Heart left ventricle (tissue), 16 donors: Measurements from ENCODE around the gene CARHSP1. TPM values are rescaled to one million over a fixed set of nuclear protein-coding genes. Genes with fewer than 3 reads are reported as not detected.
A peak's percentile ranks its signal among the peaks of the same experiment; 100 is the strongest.
"Not testable (repeated sequence)": the region's sequence is repeated elsewhere in the genome, so short reads cannot be mapped to it uniquely, and the experiment has no call there.

Experiments used
- ATAC-seq, 4 donors: fragments of 200-7000 bp; cut with Tn5 transposase; one replicate each; pipeline ENCODE4 v1.9.1; 2020 to 2022; ENCODE audit warnings: moderate library complexity in 4 of 4, mild to moderate bottlenecking in 3 of 4, moderate number of reproducible peaks in 1 of 4
- DNase-seq, 5 donors: peaks; one replicate each; pipeline ENCODE4 v3.0.0-alpha.2; 2020
- H3K27ac ChIP-seq, 12 donors: fragments of 200-600 bp; sonication (generic) in 4 of 12; one replicate each; pipeline versions ENCODE4 v1.5.0 to v1.8.0; 2016 to 2022; ENCODE audit warnings: mild to moderate bottlenecking in 2 of 12
- H3K27me3 ChIP-seq, 9 donors: fragments of 200-600 bp; sonication (generic) in 2 of 9; one replicate each; pipeline versions ENCODE4 v1.5.1 to v1.8.0; 2016 to 2022; ENCODE audit warnings: mild to moderate bottlenecking in 3 of 9
- H3K36me3 ChIP-seq, 9 donors: fragments of 200-600 bp; sonication (generic) in 2 of 9; one replicate each; pipeline versions ENCODE4 v1.5.0 to v1.8.0; 2018 to 2022; ENCODE audit warnings: mild to moderate bottlenecking in 2 of 9
- H3K4me1 ChIP-seq, 12 donors: fragments of 200-600 bp; sonication (generic) in 4 of 12; one replicate each; pipeline versions ENCODE4 v1.5.0 to v1.8.0; 2016 to 2022; ENCODE audit warnings: mild to moderate bottlenecking in 3 of 12
- H3K4me3 ChIP-seq, 12 donors: fragments of 200-600 bp; sonication (generic) in 4 of 12; one replicate each; pipeline versions ENCODE4 v1.5.0 to v1.8.0; 2017 to 2022; ENCODE audit warnings: mild to moderate bottlenecking in 9 of 12, moderate library complexity in 4 of 12
- H3K9me3 ChIP-seq, 12 donors: fragments of 200-600 bp; sonication (generic) in 4 of 12; one replicate each; pipeline versions ENCODE4 v1.5.0 to v1.8.0; 2016 to 2022; ENCODE audit warnings: mild to moderate bottlenecking in 1 of 12
- CTCF ChIP-seq, 12 donors: fragments of 200-600 bp; sonication (generic) in 4 of 12; IDR thresholded peaks; one replicate each; pipeline versions ENCODE4 v1.5.0 to v1.8.0; 2018 to 2022; ENCODE audit warnings: antibody characterized with exemption in 12 of 12, mild to moderate bottlenecking in 5 of 12
- POLR2A ChIP-seq, 2 donors: fragments of 450-650 bp; IDR thresholded peaks; one replicate each; pipeline ENCODE4 v1.6.1; 2017; ENCODE audit warnings: antibody characterized with exemption in 2 of 2, mild to moderate bottlenecking in 2 of 2, moderate library complexity in 2 of 2
- WGBS, 4 donors: extraction: QIAGEN DNeasy Blood & Tissue Kit in 2 of 4; methylation state at CpG; one replicate each; pipeline versions ENCODE4 v1.1.5 to v1.1.7; 2013 to 2018; 5-methylcytosine and 5-hydroxymethylcytosine counted together
- intact Hi-C, 10 donors: fragments of 100-400 bp; cut with DNase I; formaldehyde crosslinking; loops; one replicate each; pipeline versions ENCODE4 v1.11.1 to v1.14.2; 2022
- polyA plus RNA-seq, 2 donors: library from polyadenylated mRNA; stranded (reverse); fragments of 200-250 nt; gene quantifications; one replicate each; pipeline ENCODE4 v1.2.3, GENCODE V29; 2013
- total RNA-seq, 9 donors: library from RNA; depleted of rRNA in 2 of 9; stranded (reverse); fragments of >200 nt in 2 of 9; fragmentation: NEBNext Ultra II Directional in 3 of 9; extraction: Animal tissue kit (Norgen Biotek cat#: 25700) in 3 of 9; gene quantifications; one replicate each; pipeline versions ENCODE4 v1.1.0 to v1.2.4, GENCODE V29; 2016 to 2023
- donor health status: ischemic (EF 13 %, LVEDD 7.1; RV severe dilation, severe dysfunction).
- donor health status: healthy with polysubstance abuse.
- donor health status: DM: no; HTN: yes; CAD: no.
- donor health status: DM: no; HTN: no; CAD: no.
- donor health status: ischemic (EF 25% LVEDD 6.9; RV normal size, moderate dysfunction).
- donor health status: ischemic (EF 25% LVEDD 5.7; RV mildly dilated, moderate dysfunction).
- donor health status: healthy.
- donor health status: DM: yes; HTN: yes; CAD: no.
- donor health status: ischemic (EF 35%, LVEDD 5.7; RV mildly dilated, moderate dysfunction).
- donor health status: nonischemic (EF 11% LVEDD 7.7; RV severe dilation, severe dysfunction).
- donor health status: DM: yes; HTN: yes; CAD: no.
- donor health status: PGD.
- donor health status: ischemic (EF 29% LVEDD 5.4; RV normal size, mild dysfunction).
- donor health status: nonischemic (EF 23%, LVEDD 6.1; RV moderate dilation, normal function).

The CARHSP1 gene
- total and polyA plus RNA-seq, 11 donors, result 20.0 to 62.4 (median 33.4) TPM

DNA sequence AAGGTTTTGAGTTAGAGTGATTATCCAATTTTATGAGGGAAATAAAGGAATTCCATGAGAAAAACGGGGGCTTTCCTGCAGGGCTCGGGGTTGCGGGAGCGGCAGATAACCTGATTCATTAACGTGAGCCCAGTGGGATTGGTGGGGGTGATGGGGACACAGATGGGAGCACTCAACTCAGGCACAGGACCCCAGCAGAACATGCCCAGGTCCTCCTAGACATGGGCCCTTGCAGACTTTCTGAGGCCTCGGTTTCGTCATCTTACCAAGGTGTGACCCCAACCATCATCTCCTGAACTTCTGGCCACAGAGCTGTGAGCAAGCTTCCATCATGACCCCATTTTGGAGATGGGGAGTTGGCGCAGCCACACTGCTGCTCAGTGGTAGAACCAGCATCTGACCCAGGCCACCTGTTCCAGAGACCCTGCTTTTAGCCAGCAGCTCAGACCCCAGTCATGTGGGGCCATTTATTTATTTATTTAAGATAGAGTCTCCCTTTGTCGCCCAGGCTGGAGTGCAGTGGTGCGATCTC is 22.3 kb downstream of the CARHSP1 start:
- peaks cover 0 to 38% (median 34%) of the 10 kb centered on the region in 9 donors for H3K36me3 ChIP-seq
- H3K4me3 ChIP-seq, result no peak overlapping the region
- intact Hi-C loops, result no loop called here
- WGBS, 4 donors, result 86 to 96% (median 93%) methylated on average over 9 to 10 of the region's 10 CpGs
- H3K27ac ChIP-seq, result no peak overlapping the region
- ATAC-seq (no peak), DNase-seq (no peak)
- H3K4me1 ChIP-seq, result peaks cover 0 to 24% (median 15%) of the 10 kb centered on the region in 12 donors
- no peaks in the 10 kb centered on the region for H3K9me3 ChIP-seq
- TF ChIP-seq CTCF (IDR thresholded peaks at IDR 0.05) (no peak), POLR2A (IDR thresholded peaks at IDR 0.05) (no peak)
- no peaks in the 10 kb centered on the region for H3K27me3 ChIP-seq

DNA sequence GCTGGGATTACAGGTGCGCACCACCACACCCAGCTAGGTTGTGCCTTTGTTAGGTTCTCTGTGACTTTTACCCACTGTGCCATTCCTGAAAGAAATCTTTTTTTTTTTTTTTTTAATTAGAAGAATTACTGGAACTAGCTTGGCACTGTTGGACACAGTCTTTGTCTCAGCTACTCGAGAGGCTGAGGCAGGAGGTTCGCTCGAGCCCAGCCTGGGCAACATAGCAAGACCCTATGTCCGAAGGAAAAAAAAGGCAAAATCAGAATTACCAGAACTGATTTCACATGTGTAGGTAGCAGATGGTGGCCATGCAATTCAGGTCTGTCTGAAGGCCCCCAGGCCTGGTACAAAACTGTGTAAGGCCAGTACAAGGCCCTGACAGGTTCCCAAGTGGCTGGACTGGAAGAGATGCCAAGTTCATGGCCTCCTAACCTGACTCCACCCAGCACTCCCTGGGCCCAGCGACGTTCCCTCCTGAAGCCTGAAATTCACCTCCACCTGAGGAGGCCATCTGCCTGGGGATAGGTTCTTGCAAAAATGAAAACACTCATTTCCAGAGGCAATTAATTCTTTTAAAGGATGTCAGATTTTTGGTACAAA is 23.0 kb downstream of the CARHSP1 start:
- DNase-seq (no peak), ATAC-seq (no peak)
- Histone ChIP-seq H3K27ac (no peak overlapping the region), H3K36me3 (peaks cover 0 to 36% (median 28%) of the 10 kb centered on the region in 9 donors), H3K4me3 (no peak overlapping the region), H3K9me3 (no peaks in the 10 kb centered on the region), H3K27me3 (no peaks in the 10 kb centered on the region), H3K4me1 (peaks cover 0 to 23% (median 14%) of the 10 kb centered on the region in 12 donors)
- intact Hi-C loops, result no loop called here
- TF ChIP-seq CTCF (IDR thresholded peaks at IDR 0.05) (no peak), POLR2A (IDR thresholded peaks at IDR 0.05) (no peak)
- WGBS, 4 donors, result 79 to 93% (median 87%) methylated on average over 7 of the region's 7 CpGs

DNA sequence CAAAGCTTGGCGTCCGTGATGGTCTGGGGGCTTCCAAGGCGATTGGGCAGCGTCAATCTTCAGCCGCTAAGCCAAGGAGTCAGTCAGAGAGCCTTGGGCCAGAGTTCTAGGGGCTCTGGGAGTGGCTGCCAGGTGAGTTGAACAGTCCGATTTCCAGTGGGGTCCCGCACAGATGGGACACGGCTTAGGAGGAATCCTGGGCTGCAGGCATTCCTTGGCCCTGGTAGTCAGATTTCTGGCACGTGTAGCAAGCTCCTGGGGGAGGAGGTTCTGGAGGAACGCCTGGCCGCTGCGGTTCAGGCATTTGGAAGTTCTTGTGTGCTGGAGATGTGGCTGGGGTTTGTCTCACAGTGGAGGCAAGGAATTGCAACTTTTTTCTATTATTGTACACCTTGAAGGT is 25.5 kb downstream of the CARHSP1 start:
- ATAC-seq, H3K27me3 ChIP-seq, DNase-seq, H3K4me1 ChIP-seq, H3K9me3 ChIP-seq: not testable (repeated sequence)
- Histone ChIP-seq H3K27ac (peak overlapping the region in 3 of 12 donors; percentile 54 to 80 (median 54)), H3K36me3 (peaks cover 0 to 16% (median 9%) of the 10 kb centered on the region in 9 donors), H3K4me3 (peak overlapping the region in 11 of 12 donors; percentile 6 to 45 (median 35))
- 58 to 78% (median 68%) methylated on average over 5 to 12 of the region's 12 CpGs for WGBS, 4 donors
- intact Hi-C loops, result loop anchor here in 1 of 10 donors (2.0 kb wide), 1 partner anchor 26 kb away; the partner anchor contains the start of gene CARHSP1

DNA sequence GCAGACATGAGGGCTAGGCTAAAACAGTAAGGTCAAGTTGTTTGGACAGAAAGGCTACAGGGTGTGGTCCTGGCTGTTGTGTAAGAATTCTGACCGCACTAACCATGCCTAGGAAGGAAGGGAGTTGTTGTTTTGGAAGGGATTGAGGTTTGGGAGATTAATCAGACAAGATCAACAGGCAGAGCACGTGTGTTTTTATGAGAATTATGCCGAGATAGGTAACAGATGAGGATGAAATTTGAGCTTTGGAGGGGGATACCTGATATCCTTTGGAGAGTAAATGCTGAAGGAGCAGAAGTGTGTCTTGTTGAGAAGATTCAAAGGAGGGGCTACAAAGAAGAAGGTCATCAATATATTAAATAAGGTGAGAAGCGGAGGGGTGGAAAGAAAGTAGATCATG is 26.8 kb downstream of the CARHSP1 start:
- DNase-seq, H3K4me1 ChIP-seq, H3K27me3 ChIP-seq, H3K36me3 ChIP-seq, ATAC-seq, H3K9me3 ChIP-seq: not testable (repeated sequence)
- 52 to 70% (median 60%) methylated on average over 4 of the region's 4 CpGs for WGBS, 4 donors
- intact Hi-C loops, result loop anchor here in 1 of 10 donors (2.0 kb wide), 1 partner anchor 27 kb away; the partner anchor contains the start of gene CARHSP1
- H3K27ac ChIP-seq, result peak overlapping the region in 9 of 12 donors; percentile 38 to 80 (median 55)
- peak overlapping the region in 10 of 12 donors; percentile 12 to 45 (median 34) for H3K4me3 ChIP-seq

DNA sequence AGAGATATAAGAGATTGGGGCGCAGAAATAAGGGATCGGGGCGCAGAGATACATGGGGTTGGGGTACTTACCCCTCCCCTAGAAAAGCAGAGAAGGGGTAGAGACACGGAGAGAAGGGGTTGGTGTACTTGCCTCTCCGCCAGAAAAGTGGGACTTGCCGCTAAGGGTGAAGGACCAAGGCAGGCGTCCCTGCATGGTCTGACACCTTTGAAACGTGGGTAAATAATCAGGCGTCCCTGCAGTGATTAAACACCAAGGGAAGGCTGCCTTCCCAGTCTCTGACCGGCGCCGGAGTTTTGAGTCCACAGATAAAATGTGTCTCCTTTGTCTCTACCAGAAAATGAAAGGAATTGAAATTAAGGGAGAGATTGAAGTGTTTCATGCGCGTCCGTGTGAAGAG is 31.2 kb downstream of the CARHSP1 start:
- intact Hi-C loops, DNase-seq, H3K9me3 ChIP-seq, H3K27me3 ChIP-seq, H3K36me3 ChIP-seq, H3K27ac ChIP-seq, ATAC-seq, H3K4me3 ChIP-seq: not testable (repeated sequence)
- WGBS, 4 donors, result 83 to 92% (median 90%) methylated on average over 15 of the region's 15 CpGs
- peaks cover 0 to 13% (median 0%) of the 10 kb centered on the region in 12 donors for H3K4me1 ChIP-seq

- DNase-seq, intact Hi-C loops, H3K27me3 ChIP-seq, H3K9me3 ChIP-seq, H3K4me3 ChIP-seq, ATAC-seq, H3K27ac ChIP-seq: not testable (repeated sequence)
- H3K4me1 ChIP-seq, result peaks cover 0 to 13% (median 0%) of the 10 kb centered on the region in 12 donors
- H3K36me3 ChIP-seq, result peaks cover 0 to 10% (median 6%) of the 10 kb centered on the region in 9 donors
- 89 to 96% (median 92%) methylated on average over 7 of the region's 7 CpGs for WGBS, 4 donors
These were observed 32.0 kb downstream of the CARHSP1 start for GRCh38 chr16:8836797-8837196.
